Lung (tissue), 12 donors: ENCODE measurements around the gene P2RY6. TPM values are rescaled to one million over a fixed set of nuclear protein-coding genes. Genes with fewer than 3 reads are reported as not detected.

Source experiments
- ATAC-seq: fragments of 200-7000 bp; cut with Tn5 transposase; one replicate; pipeline ENCODE4 v1.9.1; 2020; ENCODE audit warnings: moderate number of reproducible peaks; ENCODE audit not compliant: insufficient read depth, low FRiP score
- DNase-seq, 3 donors: peaks; one replicate each; pipeline ENCODE4 v3.0.0-alpha.2; 2013 to 2017
- H3K27ac ChIP-seq, 2 donors: one replicate each; pipeline ENCODE4 v1.5.1; 2013; ENCODE audit warnings: mild to moderate bottlenecking in 2 of 2, moderate library complexity in 2 of 2, control low read depth in 1 of 2, inconsistent platforms in 1 of 2, low read depth in 1 of 2, low read length in 1 of 2
- H3K27me3 ChIP-seq, 3 donors: one replicate each; pipeline ENCODE4 v1.5.1; 2013; ENCODE audit warnings: low read length in 2 of 3; ENCODE audit not compliant: control insufficient read depth in 3 of 3, insufficient read depth in 3 of 3
- H3K36me3 ChIP-seq, 4 donors: one replicate each; pipeline ENCODE4 v1.5.1; 2013; ENCODE audit warnings: low read length in 4 of 4, mild to moderate bottlenecking in 1 of 4, moderate library complexity in 1 of 4; ENCODE audit not compliant: control insufficient read depth in 4 of 4, insufficient read depth in 4 of 4
- H3K4me1 ChIP-seq, 5 donors: one replicate each; pipeline ENCODE4 v1.5.1; 2013; ENCODE audit warnings: low read length in 5 of 5, mild to moderate bottlenecking in 2 of 5, moderate library complexity in 1 of 5; ENCODE audit not compliant: control insufficient read depth in 5 of 5, insufficient read depth in 5 of 5
- H3K4me3 ChIP-seq: one replicate; pipeline ENCODE4 v1.5.1; 2013; ENCODE audit warnings: mild to moderate bottlenecking, control low read depth, moderate library complexity
- H3K9ac ChIP-seq, 2 donors: one replicate each; pipeline ENCODE4 v1.5.1; 2013; ENCODE audit warnings: low read length in 2 of 2, control low read depth in 1 of 2; ENCODE audit not compliant: insufficient read depth in 1 of 2
- H3K9me3 ChIP-seq, 4 donors: one replicate each; pipeline ENCODE4 v1.5.1; 2013; ENCODE audit warnings: low read length in 3 of 4, mild to moderate bottlenecking in 1 of 4, moderate library complexity in 1 of 4; ENCODE audit not compliant: control insufficient read depth in 4 of 4, insufficient read depth in 3 of 4
- CTCF ChIP-seq: IDR thresholded peaks from 2 replicates; pipeline ENCODE4 v1.5.1; 2012; ENCODE audit warnings: mild to moderate bottlenecking; ENCODE audit errors: control extremely low read depth, extremely low read depth
- WGBS, 2 donors: extraction: QIAGEN DNeasy Blood & Tissue Kit; methylation state at CpG; one replicate each; pipeline ENCODE4 v1.1.7; 2013; 5-methylcytosine and 5-hydroxymethylcytosine counted together
- polyA plus RNA-seq, 2 donors: library from polyadenylated mRNA; stranded (reverse); fragments of 200-250 nt; gene quantifications; one replicate each; pipeline ENCODE4 v1.2.1, GENCODE V29; 2013
- total RNA-seq, 2 donors: library from RNA; depleted of rRNA in 1 of 2; stranded (reverse); fragments of >200 nt in 1 of 2; gene quantifications; one replicate each; pipeline ENCODE4 v1.2.1, GENCODE V29; 2014 to 2021
- donor health status: control.
- donor health status: control.
- donor health status: Bipolar disorder and iron deficiency.
- donor health status: healthy.
- donor health status: DM: yes; HTN: yes; CAD: no.

The P2RY6 gene
- total and polyA plus RNA-seq, 4 donors = 3.0 to 13.0 (median 3.6) TPM

- H3K4me3 ChIP-seq = no peak overlapping the region
- peak overlapping the region; percentile 8 to 57 for H3K9ac ChIP-seq
- DNase-seq = peak; percentile 88 to 92 (median 89)
Measured at GRCh38 chr11:73323464-73323863, 51.3 kb downstream of the P2RY6 start.

GRCh38 chr11:73324116-73324515 is 52.0 kb downstream of the P2RY6 start:
- no peak for TF ChIP-seq CTCF
- DNase-seq (no peak), ATAC-seq (no peak)
- Histone ChIP-seq H3K27ac (peak overlapping the region; percentile 60 to 84), H3K9me3 (no peaks in the 10 kb centered on the region), H3K9ac (peak overlapping the region; percentile 8 to 53), H3K4me1 (peaks cover 19 to 73% (median 50%) of the 10 kb centered on the region in 5 donors), H3K4me3 (no peak overlapping the region), H3K27me3 (no peaks in the 10 kb centered on the region), H3K36me3 (peaks cover 0 to 6% (median 1%) of the 10 kb centered on the region in 4 donors)
- WGBS, 2 donors = 66 to 78% methylated on average over 9 of the region's 9 CpGs

More at GRCh38 chr11:73323464-73323863, 51.3 kb downstream of the P2RY6 start:
- no peak for TF ChIP-seq CTCF
- Histone ChIP-seq H3K27me3 (no peaks in the 10 kb centered on the region), H3K36me3 (peaks cover 0 to 6% (median 1%) of the 10 kb centered on the region in 4 donors), H3K4me1 (peaks cover 19 to 77% (median 50%) of the 10 kb centered on the region in 5 donors), H3K27ac (peak overlapping the region; percentile 68 to 84), H3K9me3 (no peaks in the 10 kb centered on the region)
- peak; percentile 42 for ATAC-seq
- 28 to 43% methylated on average over 13 to 14 of the region's 14 CpGs for WGBS, 2 donors

- no peak for ATAC-seq
- no peak for TF ChIP-seq CTCF
- no peaks in the 10 kb centered on the region for H3K27me3 ChIP-seq
- no peaks in the 10 kb centered on the region for H3K9me3 ChIP-seq
- 90 to 98% methylated on average over 2 of the region's 2 CpGs for WGBS, 2 donors
- H3K9ac ChIP-seq = no peak overlapping the region
- no peak for DNase-seq
- no peak overlapping the region for H3K4me3 ChIP-seq
- peak overlapping the region; percentile 60 to 84 for H3K27ac ChIP-seq
- H3K36me3 ChIP-seq = peaks cover 0 to 2% (median under 1%) of the 10 kb centered on the region in 4 donors
- peaks cover 19 to 70% (median 51%) of the 10 kb centered on the region in 5 donors for H3K4me1 ChIP-seq
Measured at GRCh38 chr11:73324665-73325035, 52.5 kb downstream of the P2RY6 start.
